GM19099 (cell line): ENCODE data around the gene SAA1.

Source experiments
- POLR2A ChIP-seq: IDR thresholded peaks from 3 replicates; pipeline ENCODE4 v1.6.1; 2011; ENCODE audit warnings: low read depth; ENCODE audit not compliant: insufficient read length; ENCODE audit errors: extremely low read depth

SAA1 gene

GRCh38 chr11:18285841-18286240 lies 19.8 kb downstream of the SAA1 start:
- no peak for TF ChIP-seq POLR2A

GRCh38 chr11:18288911-18289310 lies 22.8 kb downstream of the SAA1 start:
- no peak for TF ChIP-seq POLR2A

- TF ChIP-seq POLR2A: no peak
Measured at GRCh38 chr11:18294862-18295261, 28.8 kb downstream of the SAA1 start.

- TF ChIP-seq POLR2A: no peak
Measured at GRCh38 chr11:18295316-18295715, 29.3 kb downstream of the SAA1 start.

- no peak for TF ChIP-seq POLR2A
Measured at GRCh38 chr11:18299721-18300120, 33.7 kb downstream of the SAA1 start.

DNA sequence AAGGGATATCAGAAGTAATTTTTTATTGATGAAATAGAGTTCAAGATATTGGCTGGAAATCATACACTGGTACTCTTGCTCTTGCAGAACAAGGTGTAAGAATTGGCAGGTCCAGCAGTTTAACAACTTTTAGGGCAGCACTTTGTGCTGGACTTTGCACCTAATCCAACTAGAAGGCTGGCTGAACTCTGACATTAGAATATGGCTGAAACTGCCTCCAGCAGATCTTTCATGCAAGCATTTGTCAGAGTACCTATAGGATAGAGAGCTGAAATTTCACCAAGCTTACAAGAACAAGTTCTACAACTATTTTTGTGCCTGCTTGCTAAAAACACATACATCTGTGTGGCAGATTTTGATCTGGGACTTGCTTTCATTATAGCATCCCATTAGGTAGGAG lies 38.7 kb downstream of the SAA1 start:
- no peak for TF ChIP-seq POLR2A

DNA sequence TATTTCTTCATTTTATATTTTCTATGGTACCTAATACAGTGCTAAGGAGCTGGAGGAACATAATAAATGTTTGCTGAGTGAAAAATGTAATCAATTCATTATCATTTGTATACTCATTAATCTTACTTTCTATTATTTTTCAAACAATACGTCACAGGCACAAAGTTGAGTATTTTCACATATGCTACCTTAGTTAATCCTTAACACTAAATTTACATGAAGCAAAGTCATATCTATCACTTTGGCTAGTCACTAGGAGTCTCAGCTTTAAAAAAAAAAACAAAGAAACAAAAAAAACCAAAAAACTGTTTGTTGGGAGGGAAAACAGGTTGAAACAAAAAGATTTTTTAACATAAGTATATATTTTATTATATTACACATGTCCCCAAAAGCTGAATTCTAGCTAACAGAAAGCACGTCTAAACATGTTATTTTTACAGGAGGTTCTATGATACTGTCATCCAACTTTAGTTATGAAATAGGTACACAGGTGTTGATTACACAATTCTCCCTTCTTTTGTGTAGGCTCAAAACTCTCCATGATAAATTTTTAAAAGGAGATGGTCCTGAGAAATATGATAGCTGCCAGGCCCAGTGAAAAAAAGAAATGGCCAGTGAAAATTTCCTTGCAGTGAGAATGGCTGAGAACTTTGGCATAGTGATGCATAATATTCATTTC lies 41.5 kb downstream of the SAA1 start:
- no peak for TF ChIP-seq POLR2A

DNA sequence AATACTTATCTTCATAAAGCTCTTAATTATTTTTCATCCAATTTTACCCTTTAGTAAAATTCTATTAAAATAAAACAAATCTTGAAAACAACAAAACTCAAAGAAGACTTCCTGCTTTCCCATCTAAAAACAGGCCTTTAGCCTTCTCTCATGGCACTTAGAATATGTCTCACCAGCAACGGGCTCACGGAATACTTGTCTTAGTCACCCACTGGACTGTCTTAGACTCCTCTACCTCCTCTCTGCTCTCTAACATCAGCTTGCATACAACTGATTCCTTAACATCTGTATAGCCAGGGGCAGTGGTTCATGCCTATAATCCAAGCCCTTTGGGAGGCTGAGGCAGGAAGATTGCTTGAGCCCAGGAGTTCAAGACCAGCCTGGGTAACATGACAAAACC lies 42.2 kb downstream of the SAA1 start:
- no peak for TF ChIP-seq POLR2A

DNA sequence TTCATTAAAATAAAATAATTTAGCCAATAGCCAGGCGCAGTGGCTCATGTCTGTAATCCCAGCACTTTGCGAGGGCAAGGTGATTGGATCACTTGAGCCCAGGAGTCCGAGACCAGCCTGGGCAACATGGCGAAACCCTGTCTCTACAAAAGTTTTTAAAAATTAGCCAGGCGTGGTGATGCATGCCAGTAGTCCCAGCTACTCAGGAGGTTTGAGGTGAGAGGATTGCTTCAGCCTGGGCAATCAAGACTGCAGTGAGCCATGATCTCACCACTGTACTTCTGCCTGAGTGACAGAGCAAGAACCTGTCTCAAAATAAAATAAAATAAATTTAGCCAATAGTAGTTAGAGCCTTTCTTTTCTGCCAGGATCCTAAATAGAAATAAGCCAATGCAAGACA lies 43.6 kb downstream of the SAA1 start:
- TF ChIP-seq POLR2A: no peak

DNA sequence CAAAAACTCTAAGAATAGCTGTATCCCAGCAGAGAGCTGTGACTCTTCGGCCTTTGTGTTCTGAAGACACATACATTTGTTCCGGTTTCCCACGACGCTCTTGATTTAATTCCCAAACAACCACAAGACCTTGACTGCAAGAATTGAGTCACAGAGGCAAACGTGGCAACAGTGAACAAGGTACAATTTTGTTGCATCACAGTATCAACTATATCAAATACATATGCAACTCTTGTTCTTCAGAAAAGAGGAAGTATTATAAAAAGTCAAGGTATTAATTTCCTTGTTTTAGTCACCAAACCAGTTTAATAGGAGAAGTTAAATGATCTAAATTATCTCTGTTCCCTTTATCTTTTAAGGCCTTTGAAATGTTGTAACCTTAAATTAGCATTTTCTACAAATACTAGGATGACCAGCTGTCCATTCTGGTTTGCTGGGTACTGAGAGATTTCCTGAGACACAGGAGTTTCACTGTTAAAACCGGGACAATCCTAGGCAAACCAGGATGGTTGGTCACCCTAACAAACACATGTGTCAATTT lies 44.8 kb downstream of the SAA1 start:
- no peak for TF ChIP-seq POLR2A

DNA sequence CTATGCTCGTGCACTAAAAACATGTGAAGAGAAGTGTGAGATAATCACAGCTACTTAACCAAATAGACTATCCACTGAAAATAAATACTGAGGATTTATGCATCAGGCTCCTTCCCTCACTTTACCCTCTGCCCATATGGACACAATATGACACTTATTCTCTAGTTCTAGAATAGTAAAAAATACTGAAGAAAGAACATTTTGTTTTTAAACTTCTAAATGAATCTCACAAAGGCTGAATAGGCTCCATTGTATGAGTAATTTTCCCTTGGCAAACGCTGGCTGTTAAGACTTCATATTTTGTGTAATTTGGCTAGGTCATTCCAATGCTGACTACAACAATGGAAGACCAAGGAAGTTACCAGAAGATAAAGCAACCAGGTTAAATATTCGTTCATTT lies 45.9 kb downstream of the SAA1 start:
- TF ChIP-seq POLR2A: no peak

GRCh38 chr11:18312663-18313420 lies 46.8 kb downstream of the SAA1 start:
- TF ChIP-seq POLR2A: no peak

GRCh38 chr11:18313965-18314763 lies 48.1 kb downstream of the SAA1 start:
- no peak for TF ChIP-seq POLR2A

GRCh38 chr11:18314784-18315523 lies 48.9 kb downstream of the SAA1 start:
- no peak for TF ChIP-seq POLR2A

- no peak for TF ChIP-seq POLR2A
Measured at GRCh38 chr11:18315893-18316292, 49.8 kb downstream of the SAA1 start.

GRCh38 chr11:18317551-18317950 lies 51.5 kb downstream of the SAA1 start:
- no peak for TF ChIP-seq POLR2A
